ENCODE measurements around the gene PTBP3.

PTBP3 gene

GRCh38 chr9:112360047-112360804, 26.8 kb upstream of the PTBP3 start:
- no peak for DNase-seq (ENCODE audit: low read depth, low spot score)

GRCh38 chr9:112355427-112355897, 22.0 kb upstream of the PTBP3 start:
- DNase-seq (ENCODE audit: low read depth, low spot score) = no peak

- DNase-seq (ENCODE audit: low read depth, low spot score) = no peak
Observed at GRCh38 chr9:112354081-112354743, 20.8 kb upstream of the PTBP3 start.

- no peak for DNase-seq (ENCODE audit: low read depth, low spot score)
Observed at GRCh38 chr9:112352209-112352608, 18.8 kb upstream of the PTBP3 start.

GRCh38 chr9:112351184-112351583, 17.8 kb upstream of the PTBP3 start:
- no peak for DNase-seq (ENCODE audit: low read depth, low spot score)

- DNase-seq (ENCODE audit: low read depth, low spot score) = no peak
Observed at GRCh38 chr9:112349008-112349333, 15.6 kb upstream of the PTBP3 start.

GRCh38 chr9:112348257-112349007, 15.0 kb upstream of the PTBP3 start:
- no peak for DNase-seq (ENCODE audit: low read depth, low spot score)

- DNase-seq (ENCODE audit: low read depth, low spot score) = no peak
Observed at GRCh38 chr9:112341730-112342129, 8.3 kb upstream of the PTBP3 start.

GRCh38 chr9:112339886-112340285, 6.5 kb upstream of the PTBP3 start:
- no peak for DNase-seq (ENCODE audit: low read depth, low spot score)

- no peak for DNase-seq (ENCODE audit: low read depth, low spot score)
Observed at GRCh38 chr9:112338561-112338960, 5.1 kb upstream of the PTBP3 start.

- DNase-seq (ENCODE audit: low read depth, low spot score) = no peak
Observed at GRCh38 chr9:112337547-112337946, 4.1 kb upstream of the PTBP3 start.

- DNase-seq (ENCODE audit: low read depth, low spot score) = no peak
Observed at GRCh38 chr9:112334432-112334841, 1.0 kb upstream of the PTBP3 start.

- peak; percentile 91 for DNase-seq (ENCODE audit: low read depth, low spot score)
Observed at GRCh38 chr9:112333639-112334431, 416 bp upstream of the PTBP3 start.

GRCh38 chr9:112332674-112332976, 794 bp downstream of the PTBP3 start:
- DNase-seq (ENCODE audit: low read depth, low spot score) = no peak

GRCh38 chr9:112332214-112332613, 1.2 kb downstream of the PTBP3 start:
- DNase-seq (ENCODE audit: low read depth, low spot score) = no peak

- no peak for DNase-seq (ENCODE audit: low read depth, low spot score)
Observed at GRCh38 chr9:112331674-112331952, 1.8 kb downstream of the PTBP3 start.

GRCh38 chr9:112328545-112328944, 4.9 kb downstream of the PTBP3 start:
- no peak for DNase-seq (ENCODE audit: low read depth, low spot score)

GRCh38 chr9:112327718-112328450, 5.5 kb downstream of the PTBP3 start:
- no peak for DNase-seq (ENCODE audit: low read depth, low spot score)

- DNase-seq (ENCODE audit: low read depth, low spot score) = no peak
Observed at GRCh38 chr9:112326194-112326593, 7.2 kb downstream of the PTBP3 start.

- no peak for DNase-seq (ENCODE audit: low read depth, low spot score)
Observed at GRCh38 chr9:112325600-112325999, 7.8 kb downstream of the PTBP3 start.

- DNase-seq (ENCODE audit: low read depth, low spot score) = no peak
Observed at GRCh38 chr9:112325127-112325526, 8.3 kb downstream of the PTBP3 start.
